Stimulated activated CD4-positive, alpha-beta T cell treated with anti-CD3 and anti-CD28 coated beads, Interleukin-1b, Interleukin-23, amount 100 ng/mL, for 4 hours (primary cell): Measurements from ENCODE around the gene PAM.
A peak's percentile ranks its signal among the peaks of the same experiment; 100 is the strongest.

Experiments
- DNase-seq, 2 donors: peaks; one replicate each; pipeline ENCODE4 v3.0.0-alpha.2; 2020; ENCODE audit warnings: low read depth in 2 of 2

Gene PAM

GRCh38 chr5:102754767-102755431, at the start of gene PAM:
Gene PAM (plus strand): TSS chr5:102755305. CDS start chr5:102866196, 110,891 bp downstream.
- DNase-seq = peak; percentile 61 to 74

GRCh38 chr5:102711525-102712385, 43.4 kb upstream of the PAM start:
- no peak for DNase-seq

GRCh38 chr5:102713278-102713677, 41.8 kb upstream of the PAM start:
- no peak for DNase-seq

GRCh38 chr5:102713682-102714231, 41.3 kb upstream of the PAM start:
- no peak for DNase-seq

- no peak for DNase-seq
Observed at GRCh38 chr5:102715082-102715807, 39.9 kb upstream of the PAM start.

- DNase-seq = no peak
Observed at GRCh38 chr5:102716017-102716416, 39.1 kb upstream of the PAM start.

- DNase-seq = no peak
Observed at GRCh38 chr5:102718819-102719218, 36.3 kb upstream of the PAM start.

GRCh38 chr5:102719886-102720285, 35.2 kb upstream of the PAM start:
- no peak for DNase-seq

- DNase-seq = no peak
Observed at GRCh38 chr5:102720969-102721368, 34.1 kb upstream of the PAM start.

- no peak for DNase-seq
Observed at GRCh38 chr5:102722931-102723330, 32.2 kb upstream of the PAM start.

GRCh38 chr5:102731693-102732092, 23.4 kb upstream of the PAM start:
- no peak for DNase-seq

GRCh38 chr5:102733534-102733933, 21.6 kb upstream of the PAM start:
- DNase-seq = no peak

GRCh38 chr5:102737161-102737560, 17.9 kb upstream of the PAM start:
- no peak for DNase-seq

GRCh38 chr5:102737805-102738469, 17.2 kb upstream of the PAM start:
- DNase-seq = no peak

- no peak for DNase-seq
Observed at GRCh38 chr5:102740515-102740914, 14.6 kb upstream of the PAM start.

GRCh38 chr5:102742215-102742614, 12.9 kb upstream of the PAM start:
- DNase-seq = no peak

- no peak for DNase-seq
Observed at GRCh38 chr5:102743900-102744299, 11.2 kb upstream of the PAM start.

- DNase-seq = no peak
Observed at GRCh38 chr5:102747386-102748166, 7.5 kb upstream of the PAM start.

GRCh38 chr5:102749416-102750030, 5.6 kb upstream of the PAM start:
- DNase-seq = no peak

GRCh38 chr5:102750151-102750834, 4.8 kb upstream of the PAM start:
- no peak for DNase-seq
